DMS79 (cell line): ENCODE measurements around the gene ASIC1.
A peak's percentile ranks its signal among the peaks of the same experiment; 100 is the strongest.
"Not testable (repeated sequence)": the region's sequence is repeated elsewhere in the genome, so short reads cannot be mapped to it uniquely, and the experiment has no call there.

Experiments used
- DNase-seq: peaks from one replicate; lab custom pipeline; 2025; lab: John Stamatoyannopoulos, UW

ASIC1 gene

DNA sequence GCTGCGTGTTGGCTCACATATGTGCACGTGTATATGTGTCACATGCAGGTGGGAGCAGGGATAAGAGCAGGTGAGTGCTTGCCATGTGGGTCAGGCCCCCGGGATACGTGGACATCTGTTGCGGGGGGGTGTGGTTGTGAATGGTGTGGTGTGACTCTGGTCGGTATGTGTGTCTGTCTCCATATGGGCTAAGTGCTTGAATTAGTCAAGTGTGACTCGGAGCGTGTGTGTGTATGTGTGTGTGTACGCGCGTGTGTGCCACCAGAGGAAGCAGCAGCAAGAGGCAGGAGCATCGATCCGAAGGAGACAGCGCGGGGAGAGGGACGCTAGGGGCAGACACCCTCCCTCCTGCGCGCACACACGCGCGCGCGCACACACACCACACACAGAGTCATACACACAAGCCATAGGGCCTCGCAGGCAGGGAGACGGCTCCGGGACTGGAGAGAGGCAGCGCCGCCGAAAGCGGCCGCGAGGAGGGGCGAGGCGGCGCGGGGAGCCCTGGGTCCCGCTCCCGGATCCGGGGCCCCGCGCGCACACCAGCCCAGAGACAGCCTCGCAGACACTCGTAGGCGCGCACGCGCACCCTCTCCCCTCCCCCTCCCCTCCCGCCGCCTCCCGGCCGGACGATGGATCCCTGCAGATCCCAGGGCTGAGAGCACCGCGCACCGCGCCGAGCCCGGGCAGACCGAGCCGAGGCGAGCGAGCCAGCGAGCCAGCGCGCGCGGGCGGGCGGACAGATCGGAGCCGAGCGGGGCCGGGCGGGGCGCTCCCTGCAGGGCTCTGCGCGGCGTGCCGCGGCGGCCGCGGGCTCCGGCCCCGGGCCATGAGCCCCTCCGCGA is at the start of gene ASIC1:
Gene ASIC1, plus strand, starts transcription at position 597 of the 842 bp plus-strand sequence. CDS start 1,171 bp downstream, outside the sequence.
- DNase-seq: no peak

DNA sequence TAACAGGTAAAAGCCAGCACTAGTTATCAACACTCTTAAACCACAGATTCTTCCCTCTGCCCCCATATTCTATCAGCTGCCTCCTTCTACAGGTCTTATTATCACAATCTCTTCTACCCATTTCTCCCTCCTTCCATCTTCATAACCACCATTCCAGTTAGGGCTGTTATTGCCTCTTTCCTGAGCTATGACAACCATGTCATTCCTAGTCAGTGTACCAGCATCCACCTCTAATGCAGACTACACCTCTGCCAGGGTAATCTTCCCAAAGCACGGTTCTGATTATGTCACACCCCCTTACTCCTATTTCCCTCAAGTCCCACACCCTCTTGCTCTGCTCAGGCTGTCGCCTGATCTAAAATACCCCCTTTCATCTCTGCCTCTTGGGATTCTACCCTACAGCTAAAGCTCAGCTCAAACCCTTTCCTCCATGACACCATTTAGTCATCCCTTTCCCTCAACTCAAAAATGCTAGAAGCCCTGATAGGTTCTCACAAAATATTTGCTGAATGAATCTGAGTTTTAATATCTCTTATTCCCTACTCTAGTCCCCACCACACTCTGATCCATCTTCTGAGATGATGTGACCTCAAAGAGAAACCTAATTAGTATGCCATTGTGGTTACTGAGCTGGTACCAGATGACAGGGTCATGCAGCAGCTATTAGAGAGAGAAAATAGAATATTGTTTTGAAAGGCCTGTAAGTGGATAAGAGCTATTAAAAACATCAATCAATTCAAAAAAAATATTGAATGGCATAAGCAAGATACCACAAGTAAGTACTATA is 43.8 kb upstream of the ASIC1 start:
- peak; percentile 11 for DNase-seq

DNA sequence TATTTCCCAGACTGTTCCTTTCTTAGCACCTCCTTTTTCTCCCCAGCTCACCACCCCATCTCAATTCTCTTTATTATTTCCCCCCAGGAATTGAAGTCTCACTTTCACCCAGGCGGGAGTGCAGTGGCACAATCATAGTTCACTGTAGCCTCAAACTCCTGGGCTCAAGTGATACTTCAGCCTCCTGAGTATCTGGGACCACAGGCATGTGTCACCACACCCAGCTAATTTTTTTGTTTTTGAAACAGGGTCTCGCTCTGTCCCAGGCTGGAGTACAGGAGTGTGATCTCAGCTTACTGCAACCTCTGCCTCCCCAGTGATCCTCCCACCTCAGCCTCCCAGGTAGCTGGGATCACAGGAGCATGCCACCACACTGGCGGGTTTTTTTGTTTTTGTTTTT is 43.1 kb upstream of the ASIC1 start:
- DNase-seq: no peak

DNA sequence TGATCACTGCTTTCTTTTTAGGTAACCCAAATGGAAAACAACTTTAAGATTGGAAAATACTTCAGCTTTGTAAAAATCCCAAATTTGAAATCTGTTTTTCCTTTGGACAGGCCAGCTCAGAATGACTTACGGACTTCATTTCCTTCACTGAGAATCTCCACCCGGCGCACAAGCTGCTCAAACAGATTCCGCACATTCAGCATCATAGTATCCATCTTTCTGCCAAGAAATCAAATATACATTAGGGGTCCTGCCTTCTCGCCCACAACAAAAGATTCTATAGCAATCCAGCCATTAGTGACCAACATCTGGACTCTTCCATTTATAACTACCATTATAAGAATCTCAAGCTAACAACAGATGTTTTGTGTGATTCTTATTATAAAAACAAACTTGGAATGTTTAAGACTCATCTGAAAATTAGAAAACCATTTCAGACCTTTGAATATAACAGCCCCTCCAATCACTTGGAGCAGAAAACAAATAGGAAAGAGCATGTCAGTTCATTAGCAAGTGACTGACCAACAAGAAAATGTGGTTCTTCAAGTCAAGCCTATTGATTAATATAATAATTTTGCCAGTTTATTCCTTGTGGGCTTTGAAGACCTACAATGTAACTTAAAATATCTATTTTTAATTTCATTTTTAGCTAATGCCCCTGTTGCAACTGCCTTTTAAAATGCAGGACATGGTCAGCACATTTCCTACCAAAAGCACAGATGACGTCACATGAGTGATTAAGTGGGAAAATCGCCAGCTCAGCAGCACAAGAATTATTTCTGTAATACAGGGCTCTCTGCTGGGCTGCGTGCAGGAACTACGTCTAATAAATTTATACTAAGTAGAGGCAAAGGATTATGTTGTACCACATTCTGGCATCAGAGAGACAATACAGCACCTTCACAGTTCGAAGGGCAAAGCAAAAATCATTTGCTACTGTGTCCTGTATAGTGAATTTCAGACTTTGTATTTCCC is 40.6 kb upstream of the ASIC1 start:
- no peak for DNase-seq

DNA sequence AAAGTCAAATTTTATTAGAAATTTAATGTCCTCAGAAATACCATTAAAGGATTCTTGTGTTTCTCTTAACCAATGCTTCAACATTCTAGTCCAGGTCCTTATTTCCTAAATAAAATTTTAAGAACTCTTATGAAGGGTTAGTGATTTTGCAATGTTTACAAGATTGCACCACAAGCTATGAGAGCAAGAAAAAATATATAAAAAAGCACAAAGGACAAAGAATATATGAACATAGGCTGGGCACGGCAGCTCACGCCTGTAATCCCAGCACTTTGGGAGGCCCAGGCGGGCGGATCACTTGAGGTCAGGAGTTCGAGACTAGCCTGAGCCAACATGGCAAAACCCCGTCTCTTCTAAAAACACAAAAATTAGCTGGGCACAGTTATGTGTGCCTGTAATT is 39.8 kb upstream of the ASIC1 start:
- DNase-seq: no peak

DNA sequence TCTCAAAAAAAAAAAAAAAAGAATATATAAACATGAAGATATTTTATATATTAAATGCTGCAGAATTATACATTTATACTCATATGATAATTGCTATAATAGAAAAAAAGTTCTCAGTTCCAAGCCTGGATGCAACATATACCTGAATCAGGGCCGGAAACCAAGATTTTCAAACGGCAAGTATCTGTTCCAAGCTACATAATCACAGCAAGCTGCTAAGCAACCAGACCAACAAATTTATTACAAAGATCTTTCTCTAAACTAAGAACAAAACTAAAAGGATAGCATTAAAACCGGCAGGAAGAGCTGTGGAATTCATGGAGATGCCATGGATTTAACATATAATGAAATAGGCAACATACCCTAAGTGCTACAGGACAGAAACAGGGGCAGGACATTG is 39.2 kb upstream of the ASIC1 start:
- DNase-seq: no peak

DNA sequence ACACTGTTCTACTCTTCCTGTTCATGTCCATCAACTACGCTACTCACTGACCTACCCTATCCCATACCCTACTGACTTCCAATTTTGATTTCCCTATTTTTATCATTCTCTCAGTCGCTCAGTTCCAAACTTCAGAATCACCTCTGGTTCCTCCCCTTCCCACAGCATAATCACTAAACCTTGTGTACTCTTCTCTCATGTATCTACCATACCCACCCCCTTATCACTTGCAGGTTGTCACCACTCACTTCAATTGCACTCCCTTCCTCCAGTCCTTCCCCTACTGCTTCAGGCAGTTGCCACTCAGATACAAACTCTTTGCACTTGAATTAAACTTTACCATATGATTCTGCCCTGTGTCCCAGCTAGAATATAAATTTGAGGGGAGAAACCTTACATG is 38.4 kb upstream of the ASIC1 start:
- DNase-seq: no peak

DNA sequence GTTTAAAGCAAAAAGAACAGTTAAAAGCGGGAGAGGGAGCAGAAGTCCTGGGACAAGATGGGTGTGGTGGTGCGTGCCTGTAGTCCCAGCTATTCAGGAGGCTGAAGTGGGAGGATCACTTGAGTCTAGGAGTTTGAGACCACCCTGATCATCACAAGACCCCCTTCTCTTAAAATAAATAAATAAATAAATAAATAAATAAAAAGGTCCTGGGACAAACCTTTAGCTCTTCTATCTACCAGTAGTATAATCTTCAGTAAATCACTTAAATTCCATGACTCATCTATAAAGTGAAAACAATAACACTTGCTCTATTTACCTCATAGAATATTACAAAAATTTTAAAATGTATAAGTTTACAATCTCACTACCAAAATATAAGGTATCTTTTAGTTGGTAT is 37.9 kb upstream of the ASIC1 start:
- no peak for DNase-seq

DNA sequence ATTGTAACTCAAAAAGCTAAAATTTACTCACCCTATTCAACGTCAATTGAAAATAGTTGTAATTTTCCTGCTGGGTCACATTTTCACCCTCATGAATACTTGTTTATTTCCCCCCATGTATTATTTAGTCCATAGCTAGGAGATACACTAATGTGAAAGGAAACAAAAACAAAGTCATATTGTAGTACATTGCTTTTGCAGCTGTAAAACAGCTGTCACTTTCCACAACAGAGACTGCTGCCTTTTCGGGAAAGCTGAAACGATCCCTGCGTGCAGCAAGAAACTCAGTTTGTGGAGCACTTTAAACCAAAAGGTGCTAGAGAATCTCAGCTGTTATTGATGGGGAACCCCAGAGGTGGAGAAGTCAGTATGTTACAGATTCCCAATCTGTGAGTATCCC is 36.4 kb upstream of the ASIC1 start:
- DNase-seq: no peak

DNA sequence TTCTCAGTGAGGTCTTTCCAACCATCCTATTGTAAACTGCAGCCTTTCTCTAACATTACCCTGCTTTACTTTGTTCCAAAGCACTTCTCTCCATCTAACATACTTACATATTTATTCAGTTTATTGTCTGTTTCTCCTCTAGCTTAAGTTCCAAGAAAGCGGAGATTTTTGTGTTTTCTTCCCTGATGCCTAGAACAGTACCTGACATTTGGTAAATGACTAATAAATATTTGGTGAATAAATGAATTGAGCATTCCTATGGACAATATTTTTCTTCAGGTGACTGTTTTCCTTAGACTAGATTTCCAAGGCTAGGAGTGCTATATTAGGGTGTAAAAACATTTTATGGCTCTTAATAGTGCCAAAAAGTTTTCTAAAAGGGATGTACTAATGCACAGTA is 34.5 kb upstream of the ASIC1 start:
- no peak for DNase-seq

DNA sequence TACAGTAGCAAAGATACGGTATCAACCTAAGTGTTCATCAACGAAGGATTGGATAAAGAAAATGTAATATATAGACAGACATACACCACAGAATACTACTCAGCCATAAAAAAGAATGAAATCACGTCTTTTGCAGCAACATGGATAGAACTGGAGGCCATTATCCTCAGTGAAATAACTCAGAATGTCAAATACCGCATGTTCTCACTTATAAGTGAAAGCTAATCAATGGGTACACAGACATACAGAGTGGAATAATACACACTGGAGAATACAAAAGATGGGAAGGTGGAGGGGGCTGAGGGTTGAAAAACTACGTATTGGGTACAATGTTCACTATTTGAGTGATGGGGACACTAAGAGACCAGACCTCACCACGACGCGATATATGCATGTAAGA is 33.2 kb upstream of the ASIC1 start:
- DNase-seq: no peak

DNA sequence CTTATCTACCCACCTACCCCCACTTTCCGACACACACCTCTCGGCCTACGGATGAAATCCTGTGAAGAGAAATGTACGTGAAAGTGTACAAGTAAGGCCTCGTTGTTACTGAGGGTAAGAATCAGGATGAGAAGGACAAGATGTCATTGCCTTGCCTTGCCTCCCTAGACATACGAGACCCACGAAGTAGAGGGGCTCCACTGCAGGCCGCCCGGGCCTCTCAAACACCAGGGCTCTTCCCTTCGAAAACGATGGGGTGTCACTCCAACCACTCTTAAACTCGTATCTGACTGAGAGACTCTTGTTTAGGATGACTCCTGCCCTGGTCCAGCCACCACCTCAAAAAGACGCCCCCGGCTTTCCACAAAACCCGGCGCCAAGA is 32.6 kb upstream of the ASIC1 start:
- peak; percentile 24 for DNase-seq

DNA sequence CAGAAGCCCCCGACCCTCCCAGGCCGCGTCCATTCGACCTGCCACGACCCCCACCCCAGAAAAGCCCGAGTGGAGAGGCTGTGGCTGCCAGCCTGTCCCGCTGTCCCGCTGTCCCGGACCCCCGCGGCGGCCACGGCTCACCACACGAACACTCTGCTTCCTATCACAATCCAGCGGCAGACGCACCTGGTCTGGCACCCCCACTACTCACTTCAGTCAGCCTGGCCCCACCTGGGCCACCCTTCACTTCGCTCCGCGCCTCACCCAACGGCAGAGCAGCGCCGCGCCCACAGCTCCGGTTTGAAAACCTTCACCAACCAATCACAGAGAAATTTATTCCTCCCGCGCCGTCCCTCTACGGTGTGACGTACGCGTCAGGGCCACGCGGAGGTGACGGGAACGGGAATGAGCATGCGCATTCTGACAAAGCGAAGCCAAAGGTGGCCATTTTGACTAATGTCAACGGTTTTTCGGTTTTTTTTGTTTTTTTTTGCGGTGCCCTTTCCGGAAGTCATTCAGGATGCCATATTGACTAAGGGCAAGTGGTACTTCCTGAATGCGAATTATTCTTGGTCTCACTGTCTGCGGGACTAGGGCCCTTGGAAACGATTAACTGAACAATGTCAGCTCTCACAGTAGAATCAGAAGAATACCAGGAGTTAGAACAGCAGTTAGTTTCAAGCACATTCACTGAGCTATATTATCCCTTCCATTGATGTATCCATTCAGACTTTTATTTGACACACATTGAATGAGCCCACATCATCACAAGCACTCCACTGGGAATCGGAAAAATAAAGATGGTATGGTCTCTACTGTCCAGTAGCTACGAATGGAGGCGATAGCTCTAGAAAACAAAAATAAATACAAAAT is 32.0 kb upstream of the ASIC1 start, which contains the start of gene RACGAP1:
Gene RACGAP1, minus strand, starts transcription at position 308 of the 873 bp plus-strand sequence. CDS start 8,779 bp downstream, outside the sequence.
- peak; percentile 99 for DNase-seq

DNA sequence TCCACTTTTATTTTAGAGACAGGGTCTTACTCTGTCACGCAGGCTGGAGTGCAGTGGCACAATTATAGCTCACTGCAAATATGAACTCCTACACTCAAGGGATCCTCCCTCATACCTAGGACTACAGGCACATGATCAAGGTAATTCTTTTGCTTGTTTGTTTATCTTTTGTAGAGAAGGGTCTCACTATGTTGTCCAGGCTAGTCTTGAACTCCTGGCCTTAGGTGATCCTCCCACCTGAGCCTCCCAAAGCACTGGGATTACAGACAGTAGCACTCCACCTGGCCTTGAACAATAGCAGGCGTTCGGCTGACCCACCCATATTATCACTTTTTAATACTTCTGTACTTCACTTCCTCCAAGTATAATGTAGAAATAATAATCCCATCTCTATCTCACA is 30.7 kb upstream of the ASIC1 start:
- no peak for DNase-seq

DNA sequence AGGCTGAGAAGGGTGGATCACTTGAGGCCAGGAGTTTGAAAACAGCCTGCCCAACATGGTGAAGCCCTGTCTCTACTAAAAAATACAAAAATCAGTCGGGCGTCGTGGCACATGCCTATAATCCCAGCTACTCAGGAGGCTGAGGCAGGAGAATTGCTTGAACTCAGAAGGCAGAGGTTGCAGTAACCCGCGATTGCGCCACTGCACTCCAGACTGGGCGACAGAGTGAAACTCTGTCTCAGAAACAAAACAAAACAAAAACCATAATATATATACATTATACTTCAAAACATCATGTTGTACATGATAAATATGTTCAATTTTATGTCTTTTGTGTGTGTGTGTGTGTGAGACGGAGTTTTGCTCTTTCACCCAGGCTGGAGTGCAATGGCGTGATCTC is 26.9 kb upstream of the ASIC1 start:
- DNase-seq: not testable (repeated sequence)

DNA sequence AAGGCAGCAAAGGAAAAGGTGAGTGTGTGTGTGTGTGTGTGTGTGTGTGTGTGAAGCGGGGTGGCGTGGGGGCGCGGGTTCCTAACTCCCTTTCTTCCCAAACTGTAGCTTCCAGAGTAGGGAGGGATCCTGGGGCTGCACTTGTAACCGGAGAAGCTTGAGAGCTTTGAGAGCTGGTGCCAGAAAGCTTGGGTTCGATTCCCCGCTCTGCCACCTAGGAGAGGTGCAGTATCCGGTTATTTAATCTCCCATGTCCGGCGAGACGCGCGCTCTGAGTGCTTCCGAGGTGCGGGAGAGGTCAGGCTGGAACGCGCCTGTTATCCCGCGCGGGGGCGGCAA is 24.9 kb upstream of the ASIC1 start:
- DNase-seq: no peak

DNA sequence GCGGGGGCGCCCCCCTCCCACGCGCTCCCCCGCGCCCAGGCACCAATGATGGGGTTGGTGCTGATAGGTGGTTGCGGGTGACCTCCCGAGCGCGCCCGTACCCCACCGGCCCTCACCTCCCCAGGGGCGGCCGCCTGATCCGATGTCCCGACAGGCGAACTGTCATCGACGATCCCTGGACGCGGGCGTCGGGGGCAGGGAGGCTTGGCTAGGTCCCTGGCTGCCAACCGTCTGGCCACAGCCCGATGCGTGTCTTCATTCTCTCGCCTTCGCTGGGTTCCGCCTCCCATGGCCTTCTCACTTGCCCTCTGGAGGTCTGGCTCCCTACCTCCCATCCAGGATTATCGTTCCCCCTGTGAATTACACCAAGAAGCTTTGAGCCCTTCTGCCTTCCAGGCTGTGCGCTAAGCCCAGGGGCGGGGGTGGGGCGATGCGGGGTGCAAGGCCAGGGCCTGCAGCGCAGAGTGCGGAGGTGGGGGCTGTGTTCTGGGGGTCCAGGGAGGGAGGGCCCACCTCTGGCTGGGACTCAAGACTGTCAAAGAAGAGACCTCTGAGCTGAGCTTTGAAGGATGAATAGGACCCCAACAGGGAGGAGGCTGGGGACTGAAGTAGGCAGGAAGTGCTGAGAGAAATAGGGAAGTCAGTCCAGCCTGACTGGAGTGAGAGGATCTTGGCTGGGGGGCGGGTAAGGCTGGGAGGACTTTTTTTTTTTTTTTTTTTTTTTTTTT is 24.4 kb upstream of the ASIC1 start:
- no peak for DNase-seq

DNA sequence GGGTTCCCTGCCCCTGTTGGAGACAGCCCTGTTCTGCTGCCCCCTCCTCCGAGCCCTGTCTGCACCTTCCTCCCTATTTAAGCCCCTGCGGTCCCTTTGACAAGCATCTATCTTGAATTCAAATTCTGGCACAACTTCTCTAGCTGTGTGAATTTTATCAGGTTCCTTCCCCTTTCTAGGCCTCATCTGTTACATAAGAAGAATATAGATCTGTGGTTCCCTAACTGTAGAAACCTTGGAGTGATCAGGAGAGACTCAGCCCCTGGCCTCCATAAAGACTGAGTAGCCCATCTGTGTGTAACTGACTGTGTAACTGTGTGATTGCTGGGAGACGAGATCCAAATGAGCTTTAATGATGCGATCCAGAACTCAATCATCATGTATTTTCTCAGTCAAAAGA is 19.1 kb upstream of the ASIC1 start:
- no peak for DNase-seq

DNA sequence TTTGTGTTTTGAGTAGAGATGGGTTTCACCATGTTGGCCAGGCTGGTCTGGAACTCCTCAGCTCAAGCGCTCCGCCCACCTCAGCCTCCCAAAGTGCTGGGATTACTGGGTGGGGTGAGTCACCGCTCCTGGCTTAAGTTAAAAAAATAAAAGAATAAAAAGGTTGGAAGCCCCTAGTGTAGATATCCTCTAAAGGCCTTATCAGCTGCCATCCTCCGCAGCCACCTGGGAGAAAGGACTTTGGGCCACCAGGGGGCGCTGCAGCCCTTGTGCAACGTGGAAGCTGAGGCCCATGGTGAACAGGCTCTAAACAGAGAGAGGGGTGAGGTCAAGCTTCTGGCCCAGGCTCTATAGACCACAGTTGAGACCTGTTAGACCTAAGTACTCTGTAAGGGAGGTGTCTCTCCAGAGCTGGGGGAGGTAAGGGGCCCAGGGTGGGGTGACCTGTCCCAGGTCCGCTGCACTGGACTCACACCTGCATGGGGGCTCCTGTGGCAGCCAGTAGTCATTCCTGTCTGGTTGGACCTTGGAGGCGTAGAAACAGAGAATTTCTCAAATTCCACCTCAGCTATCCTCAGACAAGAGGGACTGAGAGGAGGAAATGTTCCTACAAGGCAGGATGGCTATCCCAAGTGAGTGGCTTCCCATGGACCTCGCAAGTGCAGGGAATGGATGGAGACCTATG is 18.1 kb upstream of the ASIC1 start:
- peak; percentile 24 for DNase-seq

DNA sequence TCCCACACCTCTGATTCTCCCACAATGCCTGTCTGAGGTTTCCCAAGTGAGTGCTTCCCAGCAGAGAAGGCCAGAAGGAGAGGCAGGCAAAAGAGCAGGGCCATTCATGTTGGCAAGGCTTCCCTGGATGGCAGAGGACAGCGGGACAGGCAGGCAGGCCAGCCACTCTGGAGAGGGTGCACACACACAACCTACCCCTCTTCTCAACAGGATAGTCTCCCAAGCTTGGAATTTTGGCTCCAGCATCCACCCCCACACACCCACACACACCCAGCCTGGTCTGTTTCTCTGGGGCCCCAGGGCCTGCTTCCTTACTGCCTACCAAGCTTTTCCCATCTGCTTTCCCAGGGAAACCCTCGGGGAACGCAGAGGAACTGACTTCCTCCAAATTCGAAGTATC is 16.7 kb upstream of the ASIC1 start:
- no peak for DNase-seq
